DLD1 (cell line): ENCODE data around the gene PRKN.

ENCODE experiments used
- in situ Hi-C: cut with HindIII; loops from 2 replicates; pipeline ENCODE4 v1.10.0; 2017; ENCODE audit warnings: low sequenced_read_pairs

Gene PRKN

DNA sequence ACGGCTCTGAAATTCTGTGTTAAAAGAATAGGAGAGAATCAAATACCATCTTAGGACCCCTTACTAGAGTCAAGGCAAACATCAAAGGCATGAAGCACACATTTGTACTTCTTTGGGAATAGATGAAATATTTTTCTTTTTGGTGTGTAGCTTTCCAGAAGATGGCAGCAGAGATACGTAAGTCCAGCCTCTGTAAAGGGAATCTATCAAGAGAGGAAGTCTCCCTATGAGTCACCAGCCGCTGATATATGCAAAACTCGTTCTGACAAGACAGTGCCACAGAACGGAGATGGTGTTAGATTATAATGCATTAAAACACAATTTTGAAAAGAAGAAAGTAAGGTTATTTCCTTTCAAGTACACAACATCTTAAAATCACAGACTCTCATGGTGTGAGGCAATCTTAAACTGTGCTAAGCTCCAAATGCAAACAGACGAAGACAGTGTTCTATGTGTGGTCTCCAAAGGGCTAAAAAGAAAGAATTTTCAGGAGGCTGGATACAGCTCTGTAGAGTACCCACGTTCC is 1333.7 kb downstream of the PRKN start:
- in situ Hi-C loops, result loop anchor here (25.0 kb wide), 1 partner anchor 632 kb away; no protein-coding TSS in a partner anchor

DNA sequence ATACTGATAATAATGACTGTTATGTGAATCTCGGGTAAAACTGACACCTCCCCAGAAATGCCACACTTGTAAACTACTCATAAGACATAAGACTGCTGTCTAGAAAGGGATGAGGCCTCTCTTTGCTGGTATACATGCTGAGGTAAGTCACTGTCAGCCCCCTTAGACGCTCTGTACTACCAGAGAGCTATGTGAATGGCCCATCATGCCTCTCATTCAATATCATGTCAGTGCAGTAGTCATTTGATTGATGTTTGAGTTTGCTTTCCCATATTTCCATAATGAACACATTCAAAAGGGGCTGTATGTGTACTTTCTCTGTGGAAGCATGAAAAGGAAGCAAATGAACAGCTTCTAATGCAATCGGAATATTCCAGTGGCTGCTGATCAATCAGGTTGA is 1334.3 kb downstream of the PRKN start:
- in situ Hi-C loops, result loop anchor here (25.0 kb wide), 1 partner anchor 631 kb away; no protein-coding TSS in a partner anchor

DNA sequence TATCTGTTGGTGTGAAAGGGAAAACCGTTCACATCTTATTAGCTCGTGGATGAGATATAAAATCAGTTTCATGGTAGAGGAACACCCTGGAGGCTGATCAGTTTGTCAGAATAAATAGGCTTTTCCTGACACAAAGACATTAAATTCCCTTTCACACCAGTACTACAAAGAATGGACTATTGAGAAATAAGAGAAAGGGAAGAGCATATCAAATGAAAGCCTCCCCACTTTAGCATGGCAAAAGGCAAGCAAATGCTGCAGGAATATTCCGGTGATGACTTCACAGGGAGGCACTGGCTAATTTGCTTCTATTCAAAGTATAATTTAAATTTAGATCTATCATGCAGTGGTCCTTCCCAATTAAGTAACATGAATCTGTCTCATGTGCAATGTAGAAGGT is 1337.8 kb downstream of the PRKN start:
- in situ Hi-C loops, result loop anchor here (25.0 kb wide), 1 partner anchor 627 kb away; no protein-coding TSS in a partner anchor

DNA sequence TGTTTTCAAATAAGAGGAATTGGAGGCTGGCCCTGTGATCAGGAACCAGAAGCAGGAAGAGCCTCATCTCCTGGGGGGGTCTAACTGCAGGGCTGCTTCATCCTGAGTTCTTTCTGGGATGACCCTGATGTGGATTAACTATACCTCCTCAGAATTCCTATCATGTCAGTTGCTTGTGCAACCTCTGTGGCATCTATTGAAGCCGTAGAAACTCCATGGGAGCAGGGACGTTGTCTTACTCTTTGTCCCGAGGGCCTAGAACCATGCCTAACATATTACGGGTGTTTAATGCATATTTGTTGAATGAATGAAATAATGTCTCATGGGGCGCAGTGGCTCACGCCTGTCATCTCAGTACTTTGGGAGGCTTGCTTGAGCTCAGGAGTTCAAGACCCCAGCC is 1343.6 kb downstream of the PRKN start:
- in situ Hi-C loops, result loop anchor here (25.0 kb wide), 1 partner anchor 622 kb away; no protein-coding TSS in a partner anchor

DNA sequence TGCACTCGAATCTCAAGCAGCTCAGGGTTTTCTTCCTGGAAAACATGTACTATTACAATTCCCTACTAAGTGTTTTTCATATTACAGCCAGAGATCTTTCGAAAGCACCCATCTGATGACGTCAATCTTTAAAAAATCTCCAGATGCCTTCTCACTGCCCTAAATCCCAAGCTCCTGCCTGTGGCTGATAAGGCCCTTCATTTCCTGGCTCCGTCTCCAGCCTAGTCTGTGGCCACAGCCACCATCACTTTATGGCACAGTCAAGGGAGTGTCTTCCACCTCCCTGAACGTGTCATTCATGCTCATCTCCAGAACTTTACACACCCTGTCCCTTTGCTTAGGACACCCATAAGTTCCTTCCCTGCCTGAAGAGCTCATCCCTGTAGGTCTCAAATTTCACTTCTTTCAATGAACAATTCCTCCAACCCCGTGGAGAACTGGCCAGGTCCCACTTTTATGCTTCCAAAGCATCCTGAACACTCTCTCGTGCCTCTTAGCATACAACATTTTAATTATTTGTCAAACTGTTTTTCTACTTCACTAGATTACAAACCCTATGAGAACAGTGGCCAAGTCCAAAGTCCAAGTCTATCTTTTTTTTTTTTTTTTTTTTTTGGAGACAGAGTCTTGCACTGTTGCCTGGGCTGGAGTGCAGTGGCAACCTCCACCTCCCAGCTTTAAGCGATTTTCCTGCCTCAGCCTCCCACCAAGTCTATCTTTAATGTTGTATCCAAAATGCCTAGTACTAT is 1347.6 kb downstream of the PRKN start:
- in situ Hi-C loops, result loop anchor here (25.0 kb wide), 1 partner anchor 618 kb away; no protein-coding TSS in a partner anchor

DNA sequence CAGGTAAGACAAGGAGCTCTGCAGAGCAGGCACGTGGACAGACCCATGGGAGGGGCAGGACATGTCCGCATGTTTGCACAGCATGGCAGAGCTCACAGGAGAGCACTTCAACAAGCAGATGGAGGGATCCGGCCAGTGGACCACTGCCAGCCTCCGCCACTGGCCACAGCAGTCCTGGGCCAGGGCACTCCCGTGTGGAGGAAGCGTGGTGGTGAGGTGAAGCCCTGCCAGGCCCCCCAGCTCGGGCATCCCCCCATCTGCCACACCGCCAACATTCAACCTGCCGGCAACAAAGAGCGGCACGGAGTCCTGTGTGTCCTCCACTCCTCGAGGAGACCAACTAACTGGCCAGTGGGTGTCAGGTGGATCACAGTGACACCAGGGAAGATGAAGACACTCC is 1349.5 kb downstream of the PRKN start:
- in situ Hi-C loops, result loop anchor here (25.0 kb wide), 1 partner anchor 616 kb away; no protein-coding TSS in a partner anchor

DNA sequence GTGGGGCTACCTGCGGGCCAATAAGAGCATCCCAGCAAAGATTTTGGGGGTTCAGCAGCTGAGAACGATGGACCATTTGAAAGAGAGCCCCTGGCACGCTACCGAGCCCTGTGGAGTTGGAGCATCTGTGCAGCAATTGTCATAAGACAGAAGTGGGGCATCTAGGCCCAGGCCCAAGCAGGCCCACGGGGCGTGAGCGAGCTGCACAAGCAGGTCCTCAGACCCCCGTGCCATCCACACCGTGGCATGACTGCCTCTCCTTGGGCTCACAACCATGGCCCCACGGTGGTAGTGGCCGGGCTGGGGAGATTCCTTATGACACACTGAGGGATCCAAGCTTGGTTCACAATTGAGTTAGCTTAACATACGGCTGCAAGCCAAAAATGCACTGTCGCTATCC is 1350.5 kb downstream of the PRKN start:
- in situ Hi-C loops, result loop anchor here (25.0 kb wide), 1 partner anchor 615 kb away; no protein-coding TSS in a partner anchor

DNA sequence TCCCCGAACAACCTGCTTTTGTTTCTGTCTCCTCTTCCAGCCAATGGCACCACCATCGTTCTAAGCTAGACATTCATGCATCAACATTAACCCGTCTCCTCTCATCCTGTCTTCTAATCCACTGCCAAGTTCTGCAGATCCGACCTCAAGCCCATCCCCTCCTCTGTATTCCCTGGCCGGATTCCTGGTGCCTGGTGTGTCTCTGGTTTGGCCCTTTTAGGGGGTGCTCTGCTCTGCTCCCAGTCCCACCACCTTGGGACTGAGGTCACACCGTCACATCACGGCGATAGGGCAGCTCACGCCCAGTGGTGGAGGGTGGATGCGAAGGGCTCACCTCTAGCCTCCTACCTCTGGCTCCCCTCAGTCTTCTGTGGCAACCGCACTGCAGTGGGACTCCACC is 1351.2 kb downstream of the PRKN start:
- in situ Hi-C loops, result loop anchor here (25.0 kb wide), 1 partner anchor 614 kb away; no protein-coding TSS in a partner anchor

DNA sequence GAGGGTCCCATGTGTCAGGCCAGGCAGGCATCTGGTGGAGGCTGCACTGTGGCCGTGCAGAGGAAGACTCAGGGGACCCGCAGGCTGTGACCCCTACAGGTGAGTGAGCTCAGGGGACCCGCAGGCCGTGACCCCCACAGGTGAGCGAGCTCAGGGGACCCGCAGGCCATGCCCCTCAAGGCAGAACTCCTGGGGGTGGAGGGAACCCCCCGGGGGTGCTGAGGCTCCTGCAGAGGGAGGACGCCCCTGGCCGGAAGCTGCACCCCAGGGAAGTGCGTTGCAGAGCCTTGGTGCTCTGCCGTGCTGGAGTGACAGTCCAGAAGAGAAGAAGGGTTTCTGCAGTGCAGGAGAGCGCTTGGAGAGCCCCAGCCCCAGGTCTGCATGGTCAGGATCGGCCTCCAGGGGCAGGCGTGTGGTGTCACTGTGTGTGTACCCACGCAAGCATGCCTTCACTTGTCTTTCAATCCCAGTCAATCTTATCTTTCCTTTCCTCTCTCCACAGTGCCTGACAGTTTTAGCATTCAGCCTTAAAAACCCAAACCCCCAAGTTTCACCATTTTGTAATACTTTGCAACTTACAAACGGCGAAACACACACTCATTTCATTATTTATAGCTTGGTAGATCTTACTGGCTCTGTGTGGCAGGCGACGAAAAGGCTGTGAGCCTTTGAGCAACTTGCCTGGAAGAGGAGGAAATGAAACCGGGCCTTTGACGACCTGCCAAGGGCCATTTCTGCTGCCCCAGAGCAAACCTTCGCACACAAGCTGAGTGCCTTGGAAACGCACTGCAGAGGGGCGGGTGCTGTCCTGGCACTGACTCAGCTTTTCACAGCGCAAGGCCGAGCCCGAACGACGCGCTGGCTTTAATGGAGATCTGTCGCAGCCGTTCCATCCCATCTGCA is 1352.3 kb downstream of the PRKN start:
- in situ Hi-C loops, result loop anchor here (25.0 kb wide), 1 partner anchor 613 kb away; no protein-coding TSS in a partner anchor

DNA sequence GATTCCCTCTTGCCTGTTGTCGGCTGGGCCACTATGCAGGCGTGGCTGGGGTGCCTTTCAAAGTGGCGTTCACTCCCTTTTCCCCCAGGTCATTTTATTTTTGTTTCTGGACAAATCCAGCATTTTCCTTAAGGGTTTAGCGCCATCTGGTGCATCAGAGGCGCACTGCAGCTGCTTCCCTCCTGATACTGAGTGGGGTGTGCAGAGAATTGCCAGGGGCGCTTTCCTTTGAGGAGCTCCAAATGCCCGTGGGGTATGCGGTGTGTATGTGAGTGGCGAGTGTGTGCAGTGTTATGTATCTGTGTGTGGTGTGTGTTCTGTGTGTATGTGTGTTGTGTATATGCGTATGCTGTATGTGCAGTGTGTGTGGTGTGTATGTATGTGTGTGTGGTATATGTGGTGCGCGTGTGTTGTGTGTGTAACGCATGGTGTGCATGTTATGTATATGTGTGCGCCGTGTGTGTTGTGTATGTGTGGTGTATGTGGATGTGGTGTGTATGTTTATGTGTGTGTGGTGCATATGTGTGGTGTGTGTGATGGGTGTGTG is 1353.6 kb downstream of the PRKN start:
- in situ Hi-C loops, result no loop called here

DNA sequence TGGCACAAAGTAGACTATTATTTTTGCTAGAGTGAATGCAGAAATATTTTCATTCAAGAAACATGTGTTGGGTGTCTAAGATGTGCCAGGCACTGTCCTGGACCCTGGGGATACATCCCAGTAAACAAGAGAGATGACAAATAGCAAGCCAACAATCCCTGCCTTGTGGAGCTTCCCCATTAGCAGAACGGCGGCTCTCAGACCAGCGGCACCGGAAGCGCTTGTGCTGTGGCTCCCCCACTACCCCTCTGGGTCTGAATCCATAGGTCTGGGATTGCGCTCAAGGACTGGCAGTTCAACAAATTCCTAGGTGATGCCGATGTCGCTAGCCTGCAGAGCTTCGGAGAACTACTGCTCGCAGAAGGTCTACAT is 1355.2 kb downstream of the PRKN start:
- in situ Hi-C loops, result no loop called here

DNA sequence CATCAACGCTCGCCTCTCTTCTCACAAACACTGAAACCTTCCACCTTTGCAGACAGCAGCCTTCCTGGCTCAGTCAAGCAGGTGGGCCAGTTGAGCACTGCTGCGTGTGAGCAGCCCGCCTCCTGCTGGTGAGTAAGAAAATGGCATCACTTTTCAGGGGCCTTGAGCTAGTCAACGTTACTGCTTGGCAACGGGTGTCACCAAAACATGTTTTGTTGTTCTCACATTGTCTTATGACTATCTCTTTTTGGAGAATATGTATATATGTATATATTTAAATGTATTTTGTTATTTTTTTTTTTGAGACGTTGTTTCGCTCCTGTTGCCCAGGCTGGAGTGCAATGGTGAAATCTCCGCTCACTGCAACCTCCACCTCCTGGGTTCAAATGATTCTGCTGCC is 1356.7 kb downstream of the PRKN start:
- in situ Hi-C loops, result no loop called here

DNA sequence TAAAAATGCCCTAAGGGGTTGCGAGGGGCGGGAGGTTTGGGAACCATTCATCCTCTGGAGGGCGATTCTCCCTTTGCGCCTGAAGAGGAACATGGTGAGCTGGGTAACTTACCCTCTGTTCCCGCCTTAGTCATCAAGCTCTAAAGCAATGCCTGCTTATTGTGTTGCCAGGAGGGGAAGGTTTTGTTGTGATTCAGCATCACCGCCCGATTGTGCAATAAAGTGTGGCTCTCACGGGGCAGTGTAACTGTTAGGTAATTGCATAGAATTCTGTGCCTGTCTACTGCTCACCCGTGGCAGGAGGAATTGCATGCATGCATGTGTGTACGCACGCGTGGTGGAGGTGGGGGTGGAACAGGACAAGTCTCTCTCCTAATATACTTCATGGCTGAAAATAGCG is 1358.2 kb downstream of the PRKN start:
- in situ Hi-C loops, result no loop called here

DNA sequence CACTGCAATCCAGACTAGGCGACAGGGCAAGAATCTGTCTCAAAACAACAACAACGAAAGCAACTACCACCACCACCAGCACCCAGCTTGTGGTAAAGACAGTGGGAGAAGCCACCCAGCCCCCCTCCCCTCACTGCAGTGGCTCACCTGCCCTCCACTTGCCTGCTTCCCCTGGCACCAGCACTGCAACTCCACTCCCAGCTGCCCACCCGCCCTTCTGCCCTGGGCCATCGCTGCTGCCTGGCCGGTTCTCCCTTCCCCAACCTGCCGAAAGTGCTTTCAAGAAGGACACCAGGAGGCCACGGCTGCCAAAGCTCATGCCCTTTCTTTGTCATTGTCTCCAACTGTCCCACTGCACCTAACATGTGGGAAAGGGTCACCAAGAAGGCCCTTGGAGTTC is 1359.1 kb downstream of the PRKN start:
- in situ Hi-C loops, result no loop called here

DNA sequence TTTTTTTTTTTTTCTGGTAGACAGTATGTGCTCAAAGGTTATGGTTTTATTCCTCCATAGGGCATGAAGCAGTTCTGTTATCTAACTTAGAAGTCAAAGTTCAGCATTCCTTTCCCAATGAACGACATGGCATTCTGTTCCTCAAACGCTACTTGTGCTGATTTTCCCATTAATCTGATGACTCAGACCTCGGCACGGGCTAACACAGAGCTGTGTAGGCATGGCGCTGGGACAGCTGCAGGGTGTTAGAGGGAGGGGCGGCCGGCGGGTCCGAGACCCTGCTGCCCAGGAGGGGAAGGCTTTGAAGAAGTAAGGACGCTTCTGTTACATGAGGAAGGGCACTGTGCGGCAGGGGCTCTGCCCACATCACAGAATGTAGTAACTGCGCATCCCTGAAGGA is 1360.1 kb downstream of the PRKN start:
- in situ Hi-C loops, result no loop called here

DNA sequence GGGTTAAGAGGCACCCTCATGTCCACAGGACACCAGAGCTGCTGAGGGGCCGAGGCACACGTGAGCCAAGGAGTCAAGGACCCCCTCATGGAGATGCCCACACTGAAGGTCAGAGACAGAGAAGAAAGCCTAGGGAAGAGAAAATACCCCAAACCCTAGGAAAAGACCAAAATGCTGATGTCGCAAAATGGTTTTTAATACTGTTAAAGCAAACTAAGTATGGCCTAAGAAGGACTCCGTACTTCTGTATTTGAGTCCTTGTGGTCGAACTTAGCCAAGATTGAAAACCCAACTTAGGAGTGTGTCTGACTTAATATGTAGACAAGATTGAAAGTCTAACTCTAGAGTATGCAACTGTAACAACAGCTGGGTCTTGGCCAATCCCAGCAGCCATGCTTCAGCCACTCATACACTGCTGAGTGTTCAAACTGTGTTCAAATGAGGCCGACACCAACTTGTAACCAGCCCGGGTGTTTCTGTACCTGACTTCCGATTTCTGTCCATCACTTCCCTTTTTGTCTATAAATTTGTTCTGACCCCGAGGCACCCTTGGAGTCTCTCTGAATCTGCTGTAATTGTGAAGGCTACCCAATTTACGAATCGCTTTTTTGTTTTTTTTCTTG is 1361.2 kb downstream of the PRKN start:
- in situ Hi-C loops, result no loop called here

DNA sequence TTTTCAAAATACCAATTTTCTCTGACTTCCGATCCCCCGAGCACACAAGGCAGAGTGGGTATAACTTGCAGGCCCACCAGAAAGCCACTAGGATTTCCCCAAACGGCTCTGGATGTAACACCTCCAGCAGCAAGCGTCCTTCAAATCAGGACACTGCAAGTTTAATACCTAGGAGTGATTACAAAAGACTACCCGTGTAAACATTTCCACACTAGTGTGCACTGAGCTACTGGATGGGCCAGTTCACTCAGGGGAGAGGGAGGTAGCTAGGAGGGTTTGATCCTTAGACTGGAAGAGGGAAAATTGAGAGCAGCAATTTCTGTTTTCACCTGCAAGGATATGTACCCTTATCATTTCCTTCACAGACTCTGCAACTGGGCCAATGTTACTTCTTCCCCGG is 1361.9 kb downstream of the PRKN start:
- in situ Hi-C loops, result no loop called here

DNA sequence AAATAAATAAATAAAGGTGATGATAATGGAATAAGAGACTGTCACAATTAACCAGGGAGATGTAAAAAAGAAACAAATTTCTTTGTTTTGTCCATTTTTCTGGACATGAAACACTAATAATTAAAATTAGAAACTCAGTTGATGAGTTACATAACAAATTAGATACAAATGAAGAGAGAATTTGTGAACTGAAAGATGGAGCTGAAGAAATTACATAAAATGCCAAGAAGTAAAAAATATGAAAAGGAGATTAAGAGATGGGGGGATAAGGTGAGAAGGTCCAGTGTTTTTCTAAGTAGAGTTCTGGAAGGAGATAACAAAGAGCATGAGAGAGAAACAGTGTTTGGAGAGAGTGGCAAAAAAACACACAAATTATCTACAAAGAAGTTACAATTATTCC is 1364.3 kb downstream of the PRKN start:
- in situ Hi-C loops, result no loop called here

DNA sequence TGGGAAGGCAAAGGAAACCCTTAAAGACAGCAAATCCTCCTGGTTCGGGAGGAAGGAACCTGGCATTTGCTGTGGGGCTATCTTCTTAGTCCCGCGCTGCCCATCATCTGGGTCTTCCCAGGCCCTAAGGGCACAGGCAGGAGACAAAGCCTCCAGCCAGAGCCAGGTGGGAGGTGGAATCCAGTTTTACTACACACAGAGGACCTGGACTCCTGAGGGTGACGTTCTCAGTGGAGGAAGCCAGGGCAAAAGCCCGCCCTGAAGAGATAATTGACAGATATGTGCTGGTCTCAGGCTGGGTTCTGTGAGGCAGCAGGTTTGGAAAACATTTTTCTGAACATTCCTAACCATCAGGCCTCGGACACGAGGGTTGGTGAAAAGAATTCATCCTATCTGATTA is 1365.3 kb downstream of the PRKN start:
- in situ Hi-C loops, result no loop called here

DNA sequence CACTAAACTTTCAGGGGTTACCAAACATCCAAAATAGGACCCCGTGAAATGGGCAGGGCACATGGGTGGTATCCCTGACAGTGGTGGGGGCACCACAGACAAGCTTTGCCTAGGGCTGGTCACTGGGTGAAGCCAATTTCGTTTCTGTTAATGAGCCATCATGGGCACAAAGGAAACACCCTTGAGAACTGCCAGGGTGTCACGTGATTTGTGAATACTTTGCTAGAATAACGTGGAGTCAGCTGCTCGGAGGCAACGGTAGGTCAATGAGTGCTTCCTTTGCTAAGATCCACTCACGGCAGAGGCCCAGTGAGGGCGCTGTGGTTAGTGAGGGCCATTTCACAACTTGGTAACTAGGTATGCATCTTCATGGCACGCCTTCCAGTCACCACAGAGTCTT is 1366.0 kb downstream of the PRKN start:
- in situ Hi-C loops, result no loop called here

DNA sequence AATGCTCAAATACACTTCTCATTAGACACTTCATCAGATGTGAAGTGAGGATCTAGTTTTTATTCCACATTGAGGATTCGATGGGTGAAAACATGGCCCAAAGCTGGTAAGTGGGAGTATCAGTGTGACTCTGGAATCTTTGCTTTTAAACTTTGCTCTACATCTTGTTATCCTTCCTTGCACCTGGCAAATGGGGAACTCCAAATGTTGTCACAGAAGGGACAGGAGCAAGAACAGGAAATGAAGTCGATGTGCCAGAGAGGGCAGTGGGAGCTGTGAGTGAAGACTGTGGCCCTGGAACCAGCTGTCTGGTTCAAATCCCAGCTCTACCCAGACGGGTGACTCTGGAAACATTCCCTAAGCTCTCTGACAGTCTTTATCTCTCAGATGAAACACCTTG is 1367.0 kb downstream of the PRKN start:
- in situ Hi-C loops, result no loop called here
